GM18505 (cell line): ENCODE data around the gene TRIP10.

Source experiments
- ATAC-seq: cut with Tn5 transposase; IDR thresholded peaks from one replicate; pipeline ENCODE4 v1.9.1; 2021; ENCODE audit not compliant: unreplicated experiment
- POLR2A ChIP-seq: IDR thresholded peaks from 4 replicates; pipeline ENCODE4 v1.6.1; 2011; ENCODE audit warnings: borderline replicate concordance; ENCODE audit not compliant: insufficient read depth, insufficient read length; ENCODE audit errors: extremely low read depth

TRIP10 gene

DNA sequence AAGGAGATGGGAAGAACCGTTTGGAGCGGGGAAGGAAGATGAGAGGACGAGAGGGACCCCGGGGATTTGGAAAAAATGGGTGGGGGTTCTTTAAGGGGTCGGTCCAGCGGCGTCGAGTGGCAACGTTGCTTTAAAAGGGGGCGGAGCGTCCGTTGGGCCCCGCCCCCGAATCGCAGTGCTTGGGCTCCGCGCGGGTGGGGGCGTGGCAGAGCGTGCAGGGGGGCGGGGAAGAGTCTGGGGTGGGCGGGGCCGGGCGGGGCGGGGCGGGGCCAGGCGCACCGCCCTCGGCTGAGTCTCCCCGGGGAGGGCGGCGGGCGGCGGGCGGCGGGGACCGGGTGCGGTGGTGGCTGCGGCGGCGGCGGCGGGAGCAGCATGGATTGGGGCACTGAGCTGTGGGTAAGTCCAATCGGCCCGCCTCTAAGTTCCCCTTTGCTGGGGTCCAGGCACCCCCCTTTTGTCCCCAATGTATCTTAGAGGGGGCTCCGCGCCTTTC lies at the start of gene TRIP10:
Gene TRIP10 (plus strand): TSS at position 291 of the 493 bp plus-strand sequence. CDS start 82 bp downstream, at position 373.
- TF ChIP-seq POLR2A, result no peak
- no peak for ATAC-seq

DNA sequence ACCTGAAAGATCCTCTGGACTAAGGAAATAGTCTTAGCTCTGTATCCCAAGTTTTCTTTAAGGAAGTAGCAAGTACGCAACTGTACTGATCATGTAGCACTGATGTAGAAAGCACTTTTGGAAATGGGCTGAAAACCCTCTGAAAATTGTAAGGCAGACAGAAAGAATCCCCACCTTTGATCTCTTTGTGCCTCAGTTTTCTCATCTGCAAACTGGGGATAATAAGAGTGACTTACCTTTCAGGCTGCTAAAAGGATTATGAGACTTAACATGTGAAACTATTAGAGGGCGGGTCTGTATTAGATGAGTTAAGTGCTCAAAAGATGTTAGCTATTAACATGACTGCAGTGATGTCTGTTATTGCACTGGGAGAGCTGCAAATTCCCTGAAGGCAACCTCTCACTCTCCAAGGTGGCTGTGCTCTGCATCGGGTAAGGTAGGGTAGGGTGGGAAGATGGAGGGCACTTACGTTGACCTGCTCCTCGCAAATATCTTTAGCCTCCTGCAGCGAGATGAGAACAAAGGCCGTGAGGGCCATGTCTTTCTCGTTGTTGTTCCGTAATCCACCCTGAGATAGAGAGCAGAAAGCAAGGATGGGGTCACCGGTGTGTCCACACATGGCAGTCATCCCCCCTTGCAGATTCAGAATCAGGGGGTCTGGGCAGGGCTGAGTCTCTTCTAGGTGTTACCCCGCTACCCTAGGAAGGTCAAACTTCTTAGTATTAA lies 49.2 kb upstream of the TRIP10 start:
- no peak for TF ChIP-seq POLR2A
- no peak for ATAC-seq

- no peak for ATAC-seq
- no peak for TF ChIP-seq POLR2A
These were observed 48.1 kb upstream of the TRIP10 start for GRCh38 chr19:6691342-6691741.

DNA sequence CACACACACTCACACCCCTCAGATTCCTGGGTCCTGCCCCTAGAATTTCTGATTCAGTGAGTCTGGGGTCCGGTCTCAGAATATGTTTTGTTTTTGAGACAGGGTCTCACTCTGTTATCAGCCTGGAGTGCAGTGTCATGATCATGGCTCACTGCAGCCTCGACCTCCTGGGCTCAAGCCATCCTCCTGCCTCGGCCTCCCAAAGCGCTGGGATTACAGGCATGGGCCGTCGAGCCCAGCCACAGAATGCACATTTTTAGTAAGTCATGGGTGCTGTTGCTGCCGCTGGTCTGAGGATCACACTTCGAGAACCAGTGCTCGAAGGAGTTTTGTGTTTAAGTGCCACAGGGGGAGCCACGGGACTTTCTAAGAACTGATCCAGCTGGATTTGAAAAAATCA lies 47.5 kb upstream of the TRIP10 start:
- no peak for ATAC-seq
- TF ChIP-seq POLR2A, result no peak

- no peak for ATAC-seq
- TF ChIP-seq POLR2A, result no peak
These were observed 46.4 kb upstream of the TRIP10 start for GRCh38 chr19:6693056-6693471.

DNA sequence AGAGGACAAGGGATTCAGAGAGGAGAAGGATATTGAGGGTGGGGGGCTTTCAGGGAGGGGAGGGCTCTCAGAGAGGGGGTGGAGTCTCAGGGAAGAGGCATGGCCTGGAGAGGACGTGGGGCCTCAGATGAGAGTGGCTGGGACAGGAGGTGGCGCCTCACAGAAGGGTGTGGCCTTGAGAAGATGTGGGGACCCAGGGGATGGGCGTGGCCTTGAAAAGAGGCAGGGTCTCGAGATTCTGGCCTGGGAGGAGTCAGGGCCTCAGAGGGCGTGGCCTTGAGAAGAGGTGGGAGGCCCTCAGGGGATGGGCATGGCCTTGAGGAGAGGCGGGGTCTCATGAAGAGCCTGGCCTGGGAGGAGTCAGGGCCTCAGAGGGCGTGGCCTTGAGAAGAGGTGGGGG lies 45.8 kb upstream of the TRIP10 start:
- TF ChIP-seq POLR2A, result no peak
- ATAC-seq, result no peak

DNA sequence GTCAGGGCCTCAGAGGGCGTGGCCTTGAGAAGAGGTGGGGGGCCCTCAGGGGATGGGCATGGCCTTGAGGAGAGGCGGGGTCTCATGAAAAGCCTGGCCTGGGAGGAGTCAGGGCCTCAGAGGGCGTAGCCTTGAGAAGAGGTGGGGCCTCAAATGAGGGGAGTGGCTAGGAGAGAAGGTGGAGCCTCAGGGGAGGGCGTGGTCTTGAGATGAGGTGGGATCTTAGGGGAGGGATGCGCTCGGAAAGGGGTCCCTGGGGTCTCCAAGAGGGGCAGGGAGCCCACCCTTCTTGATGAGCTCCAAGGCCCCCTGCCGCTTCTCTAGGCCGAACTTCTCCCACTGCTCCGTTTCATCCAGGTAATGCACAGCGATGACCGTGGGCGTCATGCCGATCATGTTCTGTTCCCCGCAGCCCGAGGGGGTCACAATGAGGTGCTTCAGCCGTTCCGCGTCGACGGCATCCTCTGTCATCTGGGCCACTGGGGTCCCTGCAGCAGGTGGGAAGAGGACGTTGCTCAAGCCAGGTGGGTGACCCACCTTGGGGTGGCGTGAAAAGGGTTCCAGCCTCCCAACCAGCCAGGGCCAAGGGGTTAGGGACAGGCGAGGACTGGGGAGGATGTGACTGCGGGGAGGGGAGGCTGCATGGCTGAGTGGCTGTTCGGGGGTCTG lies 45.2 kb upstream of the TRIP10 start:
- TF ChIP-seq POLR2A, result no peak
- ATAC-seq, result no peak

DNA sequence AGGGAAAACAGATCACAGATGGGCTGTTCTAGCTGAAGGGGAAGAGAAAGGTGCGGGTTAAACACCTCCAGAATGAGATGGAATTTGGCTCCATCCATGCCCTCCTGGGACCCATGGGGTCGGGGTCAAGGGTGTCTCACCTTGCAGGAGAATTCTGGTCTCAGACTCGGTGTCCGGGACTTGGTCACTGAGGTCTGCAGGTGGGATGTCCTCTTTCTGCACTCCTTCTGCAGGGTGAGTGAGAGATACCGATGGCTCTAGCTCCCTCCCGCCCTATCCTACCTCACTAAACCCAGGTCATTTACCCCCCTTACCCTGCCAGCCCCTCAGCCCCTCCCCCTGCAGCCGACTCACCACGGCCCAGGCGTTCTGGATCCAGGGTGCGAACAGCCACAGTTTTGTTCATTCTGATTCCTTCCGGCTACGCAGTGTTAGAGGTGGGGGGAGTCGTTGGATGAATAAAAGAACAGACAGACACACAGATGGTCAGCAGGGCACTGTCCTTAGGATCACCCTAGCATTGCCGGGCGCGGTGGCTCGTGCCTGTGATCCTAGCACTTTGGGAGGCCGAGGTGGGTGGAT lies 43.1 kb upstream of the TRIP10 start:
- ATAC-seq, result no peak
- no peak for TF ChIP-seq POLR2A

DNA sequence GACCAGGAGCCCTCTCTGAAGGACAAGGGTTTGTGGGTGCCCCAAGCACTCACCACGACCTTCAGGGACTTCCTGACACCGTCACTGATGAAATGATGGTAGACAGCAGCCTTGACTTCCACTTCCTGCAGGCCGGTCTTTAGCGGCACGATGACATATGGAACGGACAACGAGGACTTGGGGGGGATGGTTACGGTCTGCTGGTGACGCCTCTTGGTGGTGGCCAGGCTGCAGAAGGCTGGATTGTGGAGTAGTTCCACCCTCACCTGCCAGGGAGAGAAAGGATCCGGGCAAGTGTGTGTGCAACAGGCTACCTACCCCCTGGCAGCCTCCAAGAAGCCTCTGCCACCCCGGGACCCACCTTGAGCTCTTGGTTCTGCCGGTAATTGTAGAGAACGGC lies 42.2 kb upstream of the TRIP10 start:
- no peak for ATAC-seq
- TF ChIP-seq POLR2A, result no peak

DNA sequence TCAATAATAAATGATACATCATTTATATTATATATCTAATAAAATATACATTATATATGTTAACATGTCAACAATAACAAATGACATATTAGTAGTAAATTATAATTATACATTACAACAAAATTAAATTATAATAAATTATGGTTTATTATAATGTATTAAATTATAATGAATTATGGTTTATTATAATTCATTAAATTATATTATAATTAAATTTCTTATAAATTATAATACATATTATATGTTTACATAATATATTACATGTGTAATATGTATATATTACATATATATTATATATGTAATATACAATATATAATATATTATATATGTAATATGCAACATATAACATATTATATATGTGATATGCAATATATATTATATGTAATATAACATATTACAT lies 39.5 kb upstream of the TRIP10 start:
- no peak for ATAC-seq
- no peak for TF ChIP-seq POLR2A

- no peak for ATAC-seq
- no peak for TF ChIP-seq POLR2A
These were observed 38.7 kb upstream of the TRIP10 start for GRCh38 chr19:6700586-6701316.

- no peak for TF ChIP-seq POLR2A
- ATAC-seq, result no peak
These were observed 33.4 kb upstream of the TRIP10 start for GRCh38 chr19:6705931-6706632.

GRCh38 chr19:6706633-6706958 lies 32.9 kb upstream of the TRIP10 start:
- no peak for TF ChIP-seq POLR2A
- no peak for ATAC-seq

DNA sequence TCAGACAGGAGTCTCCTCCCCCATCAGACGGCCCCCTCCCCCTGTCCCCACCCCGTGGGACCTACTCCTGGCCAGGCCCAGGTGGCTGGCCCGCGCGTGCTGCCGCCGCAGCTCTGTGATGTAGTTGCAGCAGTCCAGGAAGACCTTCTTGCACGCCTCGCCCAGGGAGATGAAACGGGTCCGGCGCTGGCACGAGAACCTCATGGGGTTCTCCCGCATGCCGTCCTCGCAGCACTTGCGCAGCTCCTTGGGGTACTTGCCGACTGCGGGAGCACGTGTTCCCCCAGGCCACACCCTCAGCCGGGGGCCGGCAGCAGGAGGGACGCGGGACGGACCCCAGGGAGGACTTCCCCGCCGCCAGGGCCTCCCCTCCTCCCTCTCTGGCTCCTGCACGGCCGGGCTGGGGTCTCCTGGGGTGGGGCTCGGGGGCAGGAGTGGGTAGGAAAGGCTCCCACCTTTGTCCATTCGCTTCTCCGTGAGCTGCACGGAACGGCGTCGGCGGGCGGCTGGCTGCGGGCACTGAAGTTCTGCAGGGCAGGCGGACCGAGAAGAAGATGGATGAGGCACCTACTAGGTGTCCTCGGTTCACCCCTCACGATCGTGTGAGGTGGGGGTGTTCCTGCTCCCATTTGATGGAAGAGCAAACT lies 32.3 kb upstream of the TRIP10 start:
- ATAC-seq, result no peak

More for the DNA sequence above, 32.3 kb upstream of the TRIP10 start:
- TF ChIP-seq POLR2A, result no peak
